Hematopoietic multipotent progenitor cell (in vitro differentiated cells): ENCODE measurements around the gene THUMPD1. TPM values are rescaled to one million over a fixed set of nuclear protein-coding genes. Genes with fewer than 3 reads are reported as not detected.
"Not testable (repeated sequence)": the region's sequence is repeated elsewhere in the genome, so short reads cannot be mapped to it uniquely, and the experiment has no call there.

Experiments
- DNase-seq, 3 donors: peaks; one replicate each; pipeline ENCODE4 v3.0.0-alpha.2; 2011 to 2015; ENCODE audit warnings: low read depth in 2 of 3, low spot score in 2 of 3
- total RNA-seq: library from RNA; depleted of rRNA; stranded (reverse); fragments of >200 nt; gene quantifications from one replicate; pipeline ENCODE4 v1.2.3, GENCODE V29; 2012

The THUMPD1 gene, protein sequence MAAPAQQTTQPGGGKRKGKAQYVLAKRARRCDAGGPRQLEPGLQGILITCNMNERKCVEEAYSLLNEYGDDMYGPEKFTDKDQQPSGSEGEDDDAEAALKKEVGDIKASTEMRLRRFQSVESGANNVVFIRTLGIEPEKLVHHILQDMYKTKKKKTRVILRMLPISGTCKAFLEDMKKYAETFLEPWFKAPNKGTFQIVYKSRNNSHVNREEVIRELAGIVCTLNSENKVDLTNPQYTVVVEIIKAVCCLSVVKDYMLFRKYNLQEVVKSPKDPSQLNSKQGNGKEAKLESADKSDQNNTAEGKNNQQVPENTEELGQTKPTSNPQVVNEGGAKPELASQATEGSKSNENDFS
- total RNA-seq, result 193 TPM

GRCh38 chr16:20741554-20742285, at the start of gene THUMPD1:
THUMPD1 (minus strand) TSS chr16:20741818; CDS start chr16:20741739, 79 bp downstream.
- peak; percentile 88 to 97 (median 95) for DNase-seq

- no peak for DNase-seq
Measured at GRCh38 chr16:20789130-20789529, 47.5 kb upstream of the THUMPD1 start.

- no peak for DNase-seq
Measured at GRCh38 chr16:20784204-20784603, 42.6 kb upstream of the THUMPD1 start.

- no peak for DNase-seq
Measured at GRCh38 chr16:20782470-20782869, 40.9 kb upstream of the THUMPD1 start.

- no peak for DNase-seq
Measured at GRCh38 chr16:20781697-20782096, 40.1 kb upstream of the THUMPD1 start.

DNA sequence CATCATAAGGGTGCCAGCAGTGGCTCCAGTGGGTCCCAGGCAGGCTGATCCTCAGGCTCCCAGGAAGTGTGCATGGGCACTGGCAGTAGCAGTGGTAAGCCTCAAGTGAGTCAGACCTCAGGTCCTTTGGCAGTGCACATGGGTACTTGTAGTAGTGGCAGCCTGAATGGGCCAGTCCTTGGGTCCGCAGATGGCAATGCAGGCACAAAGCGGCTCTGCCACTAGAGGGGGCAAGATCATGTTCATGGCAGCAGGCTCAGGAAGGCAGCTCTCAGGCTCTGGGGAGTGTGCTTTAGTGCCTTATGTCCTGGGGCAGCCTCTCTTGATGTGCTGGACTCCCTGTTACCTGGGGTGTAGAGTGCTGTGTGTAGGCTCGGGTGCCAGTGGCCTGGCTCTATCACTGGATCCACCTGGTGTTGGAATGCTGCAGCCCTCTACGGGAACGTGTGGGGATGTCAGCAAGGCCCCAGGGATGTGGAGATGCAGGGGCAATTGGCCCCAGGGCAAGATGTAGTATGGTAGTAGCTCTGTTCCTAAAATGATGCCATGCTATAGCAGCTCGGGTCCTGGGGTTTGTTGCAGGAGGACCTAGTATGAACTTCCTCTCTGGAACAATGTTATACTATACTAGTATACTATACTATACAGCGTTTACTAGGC, 33.2 kb upstream of the THUMPD1 start:
- DNase-seq, result peak; percentile 17 to 79 (median 72)

DNA sequence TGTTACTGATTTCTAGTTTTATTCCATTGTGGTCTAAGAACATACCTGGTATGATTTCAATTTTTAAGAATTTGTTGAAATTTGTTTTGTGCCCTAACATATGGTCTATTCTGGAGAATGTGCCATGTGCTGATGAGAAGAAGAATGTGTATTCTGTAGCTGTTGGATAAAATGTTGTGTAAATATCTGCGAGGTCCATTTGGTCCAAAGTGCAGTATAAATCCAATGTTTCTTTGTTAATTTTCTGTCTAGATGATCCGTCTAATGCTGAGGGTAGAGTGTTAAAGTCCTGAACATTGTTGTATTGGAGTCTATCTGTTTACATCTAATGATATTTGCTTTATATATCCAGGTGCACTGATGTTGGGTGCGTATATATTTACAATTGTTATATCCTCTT, 32.1 kb upstream of the THUMPD1 start:
- DNase-seq, result no peak

- DNase-seq, result no peak
Measured at GRCh38 chr16:20768818-20769217, 27.2 kb upstream of the THUMPD1 start.

DNA sequence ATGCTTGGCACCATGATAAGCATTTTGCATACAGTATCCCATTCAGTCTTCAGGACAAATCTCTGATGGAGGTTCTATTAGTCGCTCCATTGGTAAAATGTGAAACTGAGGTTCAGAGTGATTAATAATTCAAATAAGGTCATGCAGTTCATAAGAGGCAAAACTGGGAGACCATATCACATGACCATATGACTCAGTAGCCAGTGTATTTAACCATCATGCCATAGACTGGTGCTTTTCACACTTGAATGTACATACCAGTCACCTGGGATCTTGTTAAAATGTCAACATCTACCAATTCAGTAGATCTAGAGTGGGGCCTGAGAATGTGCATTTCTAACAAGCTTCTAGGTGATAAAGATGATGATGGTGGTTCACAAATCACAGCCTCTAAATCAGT, 26.5 kb upstream of the THUMPD1 start:
- no peak for DNase-seq

- no peak for DNase-seq
Measured at GRCh38 chr16:20767577-20767976, 26.0 kb upstream of the THUMPD1 start.

GRCh38 chr16:20766294-20766693, 24.7 kb upstream of the THUMPD1 start:
- no peak for DNase-seq

DNA sequence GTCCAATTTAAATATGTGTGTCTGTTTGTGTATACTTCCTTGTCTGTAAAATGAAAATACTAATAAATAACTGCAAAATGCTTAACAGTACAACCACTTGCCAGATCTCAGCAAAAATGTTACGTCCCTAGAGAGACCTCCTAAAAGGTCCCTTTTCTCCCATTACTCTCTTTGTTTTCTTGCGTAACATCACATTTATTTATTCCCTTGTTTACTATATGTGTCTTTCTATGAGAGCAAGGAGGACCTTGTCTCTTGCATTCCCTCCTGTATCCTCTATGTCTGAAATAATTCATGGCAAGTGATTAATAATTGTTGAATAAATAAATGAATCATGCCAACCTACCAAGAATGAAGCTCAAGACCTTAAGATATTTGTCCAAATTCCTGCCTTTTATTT, 24.1 kb upstream of the THUMPD1 start:
- DNase-seq, result no peak

GRCh38 chr16:20764448-20764847, 22.8 kb upstream of the THUMPD1 start:
- not testable (repeated sequence) for DNase-seq

- peak; percentile 43 to 92 (median 82) for DNase-seq
Measured at GRCh38 chr16:20763461-20764232, 22.0 kb upstream of the THUMPD1 start, which contains the start of gene ACSM3. ACSM3 (plus strand) TSS chr16:20764014; CDS start chr16:20770035, 6,021 bp downstream.

GRCh38 chr16:20762404-20763123, 20.9 kb upstream of the THUMPD1 start:
- no peak for DNase-seq

GRCh38 chr16:20761175-20761574, 19.6 kb upstream of the THUMPD1 start:
- no peak for DNase-seq

DNA sequence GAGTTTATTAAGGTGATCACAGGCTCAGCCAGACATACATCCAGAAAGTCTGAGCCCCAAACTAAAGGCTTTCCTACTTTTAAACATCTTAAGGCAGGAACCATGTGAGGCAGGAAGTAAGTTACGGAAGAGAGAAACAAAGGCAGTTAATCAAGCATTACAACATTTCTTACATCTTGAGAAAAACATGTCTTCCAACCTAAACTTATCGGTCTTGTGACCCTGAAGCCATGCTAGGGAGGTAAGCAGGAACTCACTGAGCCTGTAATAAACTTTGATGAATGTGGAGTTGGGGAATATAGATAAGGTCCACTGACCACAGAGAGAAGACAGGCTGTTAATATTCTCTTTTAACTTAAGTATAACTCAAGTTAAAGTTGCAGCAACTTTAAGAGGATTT, 18.7 kb upstream of the THUMPD1 start:
- no peak for DNase-seq

DNA sequence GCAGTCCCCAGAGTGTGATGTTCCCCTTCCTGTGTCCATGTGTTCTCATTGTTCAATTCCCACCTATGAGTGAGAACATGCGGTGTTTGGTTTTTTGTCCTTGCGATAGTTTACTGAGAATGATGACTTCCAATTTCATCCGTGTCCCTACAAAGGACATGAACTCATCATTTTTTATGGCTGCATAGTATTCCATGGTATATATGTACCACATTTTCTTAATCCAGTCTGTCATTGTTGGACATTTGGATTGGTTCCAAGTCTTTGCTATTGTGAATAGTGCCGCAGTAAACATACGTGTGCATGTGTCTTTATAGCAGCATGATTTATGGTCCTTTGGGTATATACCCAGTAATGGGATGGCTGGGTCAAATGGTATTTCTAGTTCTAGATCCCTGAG, 14.2 kb upstream of the THUMPD1 start:
- not testable (repeated sequence) for DNase-seq

- no peak for DNase-seq
Measured at GRCh38 chr16:20755238-20755637, 13.6 kb upstream of the THUMPD1 start.

GRCh38 chr16:20753727-20754126, 12.1 kb upstream of the THUMPD1 start:
- DNase-seq, result no peak
